HepG2 (cell line): Measurements from ENCODE around the gene TBX3. TPM values are rescaled to one million over a fixed set of nuclear protein-coding genes. Genes with fewer than 3 reads are reported as not detected.
A peak's percentile ranks its signal among the peaks of the same experiment; 100 is the strongest.

Source experiments
- AHR ChIP-seq: IDR thresholded peaks from 2 replicates; pipeline ENCODE4 v1.6.1; 2018; ENCODE audit warnings: missing genetic modification reagents, missing compliant biosample characterization
- CBFB ChIP-seq: sonication (generic); formaldehyde crosslinking; IDR thresholded peaks from 2 replicates; pipeline ENCODE4 v1.4.0; 2020; ENCODE audit warnings: missing genetic modification reagents
- CENPT ChIP-seq: sonication (generic); formaldehyde crosslinking; IDR thresholded peaks from 2 replicates; pipeline ENCODE4 v1.8.0; 2022; ENCODE audit warnings: low read depth, mild to moderate bottlenecking, moderate library complexity, missing genetic modification reagents
- ELF3 ChIP-seq: IDR thresholded peaks from 2 replicates; pipeline ENCODE4 v1.6.1; 2016; ENCODE audit warnings: missing genetic modification reagents, missing compliant biosample characterization
- FOXO1 ChIP-seq: sonication (generic); formaldehyde crosslinking; IDR thresholded peaks from 2 replicates; pipeline ENCODE4 v1.4.0; 2020; ENCODE audit warnings: missing genetic modification reagents
- HOXA3 ChIP-seq: sonication (generic); formaldehyde crosslinking; IDR thresholded peaks from 2 replicates; pipeline ENCODE4 v1.5.0; 2020; ENCODE audit warnings: missing genetic modification reagents
- KLF11 ChIP-seq: IDR thresholded peaks from 2 replicates; pipeline ENCODE4 v1.6.1; 2016; ENCODE audit warnings: missing compliant biosample characterization
- MTF2 ChIP-seq: sonication (generic); formaldehyde crosslinking; IDR thresholded peaks from 2 replicates; pipeline ENCODE4 v1.5.0; 2020; ENCODE audit warnings: missing genetic modification reagents, borderline replicate concordance
- NFKBIZ ChIP-seq: IDR thresholded peaks from 2 replicates; pipeline ENCODE4 v1.6.1; 2018; ENCODE audit warnings: missing genetic modification reagents, missing compliant biosample characterization
- SMC3 ChIP-seq: IDR thresholded peaks from 2 replicates; pipeline ENCODE4 v1.6.1; 2011; ENCODE audit warnings: low read length, improper control_type of control experiment
- SOX13 ChIP-seq, 3 experiments: fragments of 450-650 bp in 1 of 3; sonication (generic) in 1 of 3; formaldehyde crosslinking in 1 of 3; IDR thresholded peaks in 2 of 3; conservative IDR thresholded peaks in 1 of 3; 2 replicates each; pipeline versions ENCODE4 v1.5.0 to v1.6.1; 2016 to 2020; ENCODE audit warnings: antibody characterized with exemption in 1 of 3, mild to moderate bottlenecking in 1 of 3, missing compliant biosample characterization in 1 of 3, missing genetic modification reagents in 1 of 3, moderate library complexity in 1 of 3
- TFDP2 ChIP-seq: sonication (generic); formaldehyde crosslinking; IDR thresholded peaks from 2 replicates; pipeline ENCODE4 v1.4.0; 2020; ENCODE audit warnings: missing genetic modification reagents
- ZBTB42 ChIP-seq: sonication (generic); formaldehyde crosslinking; IDR thresholded peaks from 2 replicates; pipeline ENCODE4 v1.5.0; 2020; ENCODE audit warnings: mild to moderate bottlenecking, missing genetic modification reagents
- ZNF136 ChIP-seq: sonication (generic); formaldehyde crosslinking; IDR thresholded peaks from 2 replicates; pipeline ENCODE4 v1.8.1; 2022; ENCODE audit warnings: low read depth, mild to moderate bottlenecking, moderate library complexity, missing genetic modification reagents
- ZNF251 ChIP-seq: sonication (generic); formaldehyde crosslinking; IDR thresholded peaks from 2 replicates; pipeline ENCODE4 v1.9.0; 2021; ENCODE audit warnings: mild to moderate bottlenecking, missing genetic modification reagents
- ZNF329 ChIP-seq: sonication (generic); formaldehyde crosslinking; IDR thresholded peaks from 2 replicates; pipeline ENCODE4 v1.9.0; 2021; ENCODE audit warnings: low read depth, mild to moderate bottlenecking, missing genetic modification reagents
- ZNF746 ChIP-seq: sonication (generic); formaldehyde crosslinking; IDR thresholded peaks from 2 replicates; pipeline ENCODE4 v1.8.0; 2022; ENCODE audit warnings: mild to moderate bottlenecking, missing genetic modification reagents
- ZNF879 ChIP-seq: sonication (generic); formaldehyde crosslinking; IDR thresholded peaks from 2 replicates; pipeline ENCODE4 v1.8.1; 2023; ENCODE audit warnings: missing genetic modification reagents
- ZSCAN30 ChIP-seq: sonication (generic); formaldehyde crosslinking; IDR thresholded peaks from 2 replicates; pipeline ENCODE4 v1.5.0; 2020; ENCODE audit warnings: mild to moderate bottlenecking, missing genetic modification reagents
- polyA plus RNA-seq, 8 experiments: library from polyadenylated mRNA; depleted of rRNA in 3 of 8; stranded (reverse) in 7 of 8; unstranded in 1 of 8; fragments of >200 nt; fragmentation: Illumina TruSeq in 4 of 8; extraction: Trizol in 4 of 8; gene quantifications; 2 replicates each; pipeline versions ENCODE4 v1.2.1 to v1.2.3, GENCODE V29; 2011 to 2016; ENCODE audit warnings: low read depth in 4 of 8, missing spikeins in 1 of 8, mixed read lengths in 1 of 8; ENCODE audit not compliant: insufficient read depth in 1 of 8
- total RNA-seq, 5 experiments: library from RNA; depleted of rRNA; stranded (reverse); fragments of >200 nt; fragmentation: Illumina TruSeq; extraction: Trizol; gene quantifications; 2 replicates each; pipeline ENCODE4 v1.2.3, GENCODE V29; 2016; ENCODE audit warnings: low read depth in 1 of 5
- TF ChIP-seq, protein P1 (sequence below): sonication (generic); formaldehyde crosslinking; IDR thresholded peaks from 2 replicates; pipeline ENCODE4 v1.8.0; 2022; ENCODE audit warnings: mild to moderate bottlenecking, missing genetic modification reagents; ENCODE audit not compliant: insufficient replicate concordance
- TF ChIP-seq, protein P2 (sequence below): sonication (generic); formaldehyde crosslinking; conservative IDR thresholded peaks from 2 replicates; pipeline ENCODE4 v1.8.1; 2023; ENCODE audit warnings: missing genetic modification reagents
- TF ChIP-seq, protein P3 (sequence below): sonication (generic); formaldehyde crosslinking; IDR thresholded peaks from 2 replicates; pipeline ENCODE4 v1.8.0; 2022; ENCODE audit warnings: low read depth, missing genetic modification reagents
- TF ChIP-seq, protein P4 (sequence below): sonication (generic); formaldehyde crosslinking; IDR thresholded peaks from 2 replicates; pipeline ENCODE4 v1.4.0; 2020; ENCODE audit warnings: missing genetic modification reagents, borderline replicate concordance

Gene TBX3
- total and polyA plus RNA-seq, 2 of the 13 experiments (the other 11 are each of a cell fraction or from before 2014, with no cell fraction given): 27.1 to 42.4 TPM

DNA sequence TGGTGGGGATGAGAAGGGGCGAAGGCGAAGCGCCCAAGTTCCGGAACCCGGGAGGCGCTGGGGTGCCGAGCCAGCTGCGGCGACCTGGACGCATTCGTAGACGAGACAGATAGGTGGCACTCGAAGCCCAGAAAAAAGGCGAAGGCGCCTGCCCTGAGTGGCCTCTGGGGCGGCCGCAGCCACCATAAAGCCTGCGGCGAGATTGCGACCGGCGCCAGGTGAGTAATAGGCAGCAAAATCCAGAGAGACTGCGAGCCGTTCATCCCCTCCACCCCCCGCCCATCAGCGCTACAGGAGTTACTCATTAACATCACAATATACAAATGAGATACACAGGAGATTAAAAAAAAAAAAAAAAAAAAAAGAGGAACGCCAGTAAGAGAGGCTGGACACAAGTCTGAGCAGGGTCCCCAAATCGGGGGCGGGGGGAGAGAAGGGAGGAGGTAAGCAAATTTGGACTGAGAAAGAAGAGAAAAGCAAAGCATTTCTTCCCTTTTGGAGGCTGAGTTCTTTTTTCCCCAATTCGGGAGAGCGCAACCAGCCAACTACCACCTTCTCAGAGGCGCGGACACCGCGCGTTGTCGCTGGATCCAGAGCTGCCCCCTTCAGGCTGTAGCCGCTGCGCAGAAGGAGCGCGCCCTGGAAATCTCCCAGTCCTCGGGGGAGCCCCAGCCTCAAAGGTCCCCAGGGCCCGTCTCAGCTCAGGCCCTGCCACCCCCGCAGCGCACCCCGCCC, 15.7 kb downstream of the TBX3 start (continued):
- TF ChIP-seq, protein P1, sequence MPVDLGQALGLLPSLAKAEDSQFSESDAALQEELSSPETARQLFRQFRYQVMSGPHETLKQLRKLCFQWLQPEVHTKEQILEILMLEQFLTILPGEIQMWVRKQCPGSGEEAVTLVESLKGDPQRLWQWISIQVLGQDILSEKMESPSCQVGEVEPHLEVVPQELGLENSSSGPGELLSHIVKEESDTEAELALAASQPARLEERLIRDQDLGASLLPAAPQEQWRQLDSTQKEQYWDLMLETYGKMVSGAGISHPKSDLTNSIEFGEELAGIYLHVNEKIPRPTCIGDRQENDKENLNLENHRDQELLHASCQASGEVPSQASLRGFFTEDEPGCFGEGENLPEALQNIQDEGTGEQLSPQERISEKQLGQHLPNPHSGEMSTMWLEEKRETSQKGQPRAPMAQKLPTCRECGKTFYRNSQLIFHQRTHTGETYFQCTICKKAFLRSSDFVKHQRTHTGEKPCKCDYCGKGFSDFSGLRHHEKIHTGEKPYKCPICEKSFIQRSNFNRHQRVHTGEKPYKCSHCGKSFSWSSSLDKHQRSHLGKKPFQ (CRISPR knock-in tag): no peak
- 0 out of 2 replicates have a peak, but pooled peaks have one; percentile 30 for TF ChIP-seq KLF11 (CRISPR knock-in tag)
- no peak for TF ChIP-seq ZNF746 (CRISPR knock-in tag)
- TF ChIP-seq ELF3 (CRISPR knock-in tag): peak; percentile 49; the same call in 1 of the 2 replicates
- TF ChIP-seq FOXO1 (CRISPR knock-in tag): peak; percentile 20; the same call in 1 of the 2 replicates
- no peak for TF ChIP-seq ZBTB42
- TF ChIP-seq SMC3: peak; percentile 34; the same call in 1 of the 2 replicates
- TF ChIP-seq ZSCAN30 (CRISPR knock-in tag): no peak
- TF ChIP-seq TFDP2 (CRISPR knock-in tag): peak; percentile 30; the same call in 1 of the 2 replicates
- TF ChIP-seq AHR (CRISPR knock-in tag): 0 out of 2 replicates have a peak, but pooled peaks have one; percentile 25
- TF ChIP-seq, protein P2, sequence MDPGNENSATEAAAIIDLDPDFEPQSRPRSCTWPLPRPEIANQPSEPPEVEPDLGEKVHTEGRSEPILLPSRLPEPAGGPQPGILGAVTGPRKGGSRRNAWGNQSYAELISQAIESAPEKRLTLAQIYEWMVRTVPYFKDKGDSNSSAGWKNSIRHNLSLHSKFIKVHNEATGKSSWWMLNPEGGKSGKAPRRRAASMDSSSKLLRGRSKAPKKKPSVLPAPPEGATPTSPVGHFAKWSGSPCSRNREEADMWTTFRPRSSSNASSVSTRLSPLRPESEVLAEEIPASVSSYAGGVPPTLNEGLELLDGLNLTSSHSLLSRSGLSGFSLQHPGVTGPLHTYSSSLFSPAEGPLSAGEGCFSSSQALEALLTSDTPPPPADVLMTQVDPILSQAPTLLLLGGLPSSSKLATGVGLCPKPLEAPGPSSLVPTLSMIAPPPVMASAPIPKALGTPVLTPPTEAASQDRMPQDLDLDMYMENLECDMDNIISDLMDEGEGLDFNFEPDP (CRISPR knock-in tag): no peak
- TF ChIP-seq ZNF879 (CRISPR knock-in tag): no peak
- no peak for TF ChIP-seq ZNF136 (CRISPR knock-in tag)
- TF ChIP-seq SOX13 (IDR thresholded peaks at IDR 0.05): no peak
- TF ChIP-seq SOX13 (CRISPR knock-in tag; conservative IDR thresholded peaks at IDR 0.05 in 1 of 2, IDR thresholded peaks at IDR 0.05 in 1 of 2): peak in 1 of 2 experiments; percentile 47; a peak in 1 of 4 replicates
- peak; percentile 42 for TF ChIP-seq HOXA3 (CRISPR knock-in tag)
- TF ChIP-seq ZNF329: no peak
- TF ChIP-seq, protein P3, sequence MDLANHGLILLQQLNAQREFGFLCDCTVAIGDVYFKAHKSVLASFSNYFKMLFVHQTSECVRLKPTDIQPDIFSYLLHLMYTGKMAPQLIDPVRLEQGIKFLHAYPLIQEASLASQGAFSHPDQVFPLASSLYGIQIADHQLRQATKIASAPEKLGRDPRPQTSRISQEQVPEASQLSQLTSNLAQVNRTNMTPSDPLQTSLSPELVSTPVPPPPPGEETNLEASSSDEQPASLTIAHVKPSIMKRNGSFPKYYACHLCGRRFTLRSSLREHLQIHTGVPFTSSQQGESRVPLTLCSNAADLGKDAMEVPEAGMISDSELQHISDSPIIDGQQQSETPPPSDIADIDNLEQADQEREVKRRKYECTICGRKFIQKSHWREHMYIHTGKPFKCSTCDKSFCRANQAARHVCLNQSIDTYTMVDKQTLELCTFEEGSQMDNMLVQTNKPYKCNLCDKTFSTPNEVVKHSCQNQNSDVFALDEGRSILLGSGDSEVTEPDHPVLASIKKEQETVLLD: no peak
- TF ChIP-seq ZNF251 (CRISPR knock-in tag): no peak
- TF ChIP-seq MTF2 (CRISPR knock-in tag): no peak
- no peak for TF ChIP-seq CENPT
- 0 out of 2 replicates have a peak, but pooled peaks have one; percentile 37 for TF ChIP-seq NFKBIZ
- TF ChIP-seq, protein P4, sequence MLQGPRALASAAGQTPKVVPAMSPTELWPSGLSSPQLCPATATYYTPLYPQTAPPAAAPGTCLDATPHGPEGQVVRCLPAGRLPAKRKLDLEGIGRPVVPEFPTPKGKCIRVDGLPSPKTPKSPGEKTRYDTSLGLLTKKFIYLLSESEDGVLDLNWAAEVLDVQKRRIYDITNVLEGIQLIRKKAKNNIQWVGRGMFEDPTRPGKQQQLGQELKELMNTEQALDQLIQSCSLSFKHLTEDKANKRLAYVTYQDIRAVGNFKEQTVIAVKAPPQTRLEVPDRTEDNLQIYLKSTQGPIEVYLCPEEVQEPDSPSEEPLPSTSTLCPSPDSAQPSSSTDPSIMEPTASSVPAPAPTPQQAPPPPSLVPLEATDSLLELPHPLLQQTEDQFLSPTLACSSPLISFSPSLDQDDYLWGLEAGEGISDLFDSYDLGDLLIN: no peak; the same call in 1 of the 2 replicates
- peak; percentile 50; the same call in 1 of the 2 replicates for TF ChIP-seq CBFB
